Activated CD4-positive, alpha-beta T cell treated with anti-CD3 and anti-CD28 coated beads for 36 hours (primary cell): ENCODE results near the gene STARD10. TPM values are rescaled to one million over a fixed set of nuclear protein-coding genes. Genes with fewer than 3 reads are reported as not detected.

Experiments
- ATAC-seq: fragments of 200-7000 bp; cut with Tn5 transposase; one replicate; pipeline ENCODE4 v1.10.0; 2021; ENCODE audit warnings: mild to moderate bottlenecking, moderate library complexity
- CTCF ChIA-PET: fragments of 350-600 bp; sonication (Branson Sonifier 250); formaldehyde crosslinking; loops from one replicate; lab custom pipeline; 2021; ENCODE audit warnings: antibody characterized with exemption; lab: Charles Lee
- POLR2A ChIA-PET: fragments of 350-600 bp; sonication (Branson Sonifier 250); formaldehyde crosslinking; loops from one replicate; lab custom pipeline; 2021; ENCODE audit warnings: antibody characterized with exemption, inconsistent platforms; lab: Charles Lee
- DNase-seq: peaks from one replicate; pipeline ENCODE4 v3.0.0-alpha.2; 2020
- H3K27ac Mint-ChIP-seq: one replicate; pipeline ENCODE4 v1.8.0; 2021; ENCODE audit warnings: mixed read lengths
- H3K27me3 Mint-ChIP-seq: one replicate; pipeline ENCODE4 v1.8.0; 2021; ENCODE audit warnings: mixed read lengths
- H3K36me3 Mint-ChIP-seq: one replicate; pipeline ENCODE4 v1.8.0; 2021; ENCODE audit warnings: low read depth, mixed read lengths
- H3K4me1 Mint-ChIP-seq: one replicate; pipeline ENCODE4 v1.8.0; 2021; ENCODE audit warnings: mixed read lengths
- H3K4me3 Mint-ChIP-seq: one replicate; pipeline ENCODE4 v1.8.0; 2021; ENCODE audit warnings: mild to moderate bottlenecking, moderate library complexity, mixed read lengths
- H3K9me3 Mint-ChIP-seq: one replicate; pipeline ENCODE4 v1.8.0; 2021; ENCODE audit warnings: low read depth, mixed read lengths
- intact Hi-C, 2 experiments: fragments of 100-400 bp; cut with DNase I in 1 of 2; cut with micrococcal nuclease in 1 of 2; formaldehyde crosslinking; loops; one replicate each; pipeline versions ENCODE4 v1.14.2 to v1.15.1; 2022 to 2024; cut with DNase I, micrococcal nuclease
- total RNA-seq, 2 experiments: library from RNA; stranded (reverse); gene quantifications; one replicate each; pipeline ENCODE4 v1.2.3, GENCODE V29; 2021

Gene STARD10
- total RNA-seq, 2 experiments from 2014 or later: 8.3 to 12.9 TPM

DNA sequence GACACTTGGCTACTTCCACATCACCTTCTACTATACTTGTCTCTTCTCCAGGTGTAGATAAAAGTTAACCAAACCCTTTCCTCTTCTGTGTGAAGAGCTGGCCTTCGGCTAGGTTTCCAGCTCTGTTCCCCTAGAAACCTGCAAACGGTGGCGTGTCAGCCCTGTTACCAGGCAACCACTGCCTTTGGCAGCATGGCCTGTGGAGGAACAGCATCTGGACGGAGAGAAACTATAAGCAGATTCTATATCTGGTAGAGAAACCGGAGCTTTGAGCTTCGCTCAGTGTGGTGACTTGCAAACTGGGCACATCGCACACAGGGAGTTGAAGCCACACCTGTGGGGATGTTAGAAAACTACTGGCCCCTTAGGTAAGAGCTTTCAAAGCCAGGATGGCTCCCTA is 77.6 kb downstream of the STARD10 start:
- intact Hi-C loops: no loop called here
- no peak for ATAC-seq
- no peak for DNase-seq
- H3K27me3 Mint-ChIP-seq: no peaks in the 10 kb centered on the region
- peaks cover 40% of the 10 kb centered on the region for H3K4me1 Mint-ChIP-seq
- peaks cover 5% of the 10 kb centered on the region for H3K36me3 Mint-ChIP-seq
- no peak overlapping the region for H3K4me3 Mint-ChIP-seq
- POLR2A ChIA-PET: interaction anchor here (0.6 kb wide), 1 partner anchor 7 kb away, joined by 5 read pairs; no protein-coding TSS in a partner anchor
- no peaks in the 10 kb centered on the region for H3K9me3 Mint-ChIP-seq
- CTCF ChIA-PET: interaction anchor here (0.6 to 1.9 kb wide), 5 partner anchors 9 to 469 kb away, joined by 3 to 6 read pairs (median 3); no protein-coding TSS in a partner anchor
- H3K27ac Mint-ChIP-seq: no peak overlapping the region

DNA sequence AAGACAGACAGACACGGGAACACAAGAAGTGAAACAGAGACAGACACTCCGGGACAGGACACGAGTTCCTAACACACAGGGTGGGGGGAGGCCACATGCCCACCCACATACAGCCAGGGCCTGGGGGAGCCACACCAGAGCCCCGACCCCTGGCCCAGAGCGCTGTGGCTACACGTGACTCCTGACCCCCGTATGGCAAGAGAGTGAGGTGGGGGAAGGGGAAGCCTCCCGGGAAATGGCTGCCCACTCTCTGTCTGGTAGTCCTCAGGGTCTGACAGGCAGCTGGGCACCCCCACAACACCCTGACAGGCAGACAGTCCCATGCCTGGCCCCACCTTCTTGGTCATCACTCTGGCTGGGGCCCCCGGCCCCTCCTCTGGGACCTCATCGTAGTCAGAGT is 81.0 kb downstream of the STARD10 start:
- no peaks in the 10 kb centered on the region for H3K27me3 Mint-ChIP-seq
- DNase-seq (no peak), ATAC-seq (no peak)
- no peaks in the 10 kb centered on the region for H3K9me3 Mint-ChIP-seq
- H3K27ac Mint-ChIP-seq: no peak overlapping the region
- no peak overlapping the region for H3K4me3 Mint-ChIP-seq
- peaks cover 11% of the 10 kb centered on the region for H3K36me3 Mint-ChIP-seq
- intact Hi-C loops: no loop called here
- POLR2A ChIA-PET: no interaction called here
- peaks cover 12% of the 10 kb centered on the region for H3K4me1 Mint-ChIP-seq
- CTCF ChIA-PET: no interaction called here

GRCh38 chr11:72712168-72712751 is 81.6 kb downstream of the STARD10 start:
- H3K36me3 Mint-ChIP-seq: peaks cover 12% of the 10 kb centered on the region
- no peaks in the 10 kb centered on the region for H3K27me3 Mint-ChIP-seq
- ATAC-seq (no peak), DNase-seq (no peak)
- POLR2A ChIA-PET: no interaction called here
- H3K4me3 Mint-ChIP-seq: no peak overlapping the region
- intact Hi-C loops: no loop called here
- peaks cover 12% of the 10 kb centered on the region for H3K4me1 Mint-ChIP-seq
- no peak overlapping the region for H3K27ac Mint-ChIP-seq
- H3K9me3 Mint-ChIP-seq: no peaks in the 10 kb centered on the region
- CTCF ChIA-PET: no interaction called here

GRCh38 chr11:72711141-72711540 is 82.7 kb downstream of the STARD10 start:
- no peak for ATAC-seq
- DNase-seq: no peak
- POLR2A ChIA-PET: no interaction called here
- no peak overlapping the region for H3K27ac Mint-ChIP-seq
- H3K27me3 Mint-ChIP-seq: no peaks in the 10 kb centered on the region
- CTCF ChIA-PET: no interaction called here
- no peak overlapping the region for H3K4me3 Mint-ChIP-seq
- no peaks in the 10 kb centered on the region for H3K9me3 Mint-ChIP-seq
- intact Hi-C loops: no loop called here
- peaks cover 6% of the 10 kb centered on the region for H3K4me1 Mint-ChIP-seq
- H3K36me3 Mint-ChIP-seq: peaks cover 21% of the 10 kb centered on the region

DNA sequence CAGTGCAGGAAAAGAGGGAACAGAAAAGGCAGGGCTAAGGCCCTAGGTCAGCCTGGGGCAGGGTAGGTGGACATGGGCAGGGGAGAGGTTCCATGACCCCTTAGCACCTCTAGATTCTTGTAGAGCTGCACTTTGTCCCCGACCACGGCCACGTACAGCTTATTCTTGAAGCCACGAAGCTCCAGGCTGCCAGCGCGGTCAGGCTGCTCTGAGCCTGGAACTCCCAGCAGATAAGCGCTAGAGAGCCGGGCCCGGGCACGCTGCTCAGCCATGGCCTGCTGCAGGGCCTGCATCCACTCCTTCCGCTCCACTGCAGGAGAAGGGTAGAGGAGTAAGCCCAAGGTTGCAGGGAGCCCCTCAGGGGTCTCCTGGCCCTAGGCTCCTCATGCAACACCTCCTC is 83.6 kb downstream of the STARD10 start:
- ChIA-PET POLR2A (no interaction called here), CTCF (no interaction called here)
- H3K4me1 Mint-ChIP-seq: no peaks in the 10 kb centered on the region
- H3K27me3 Mint-ChIP-seq: no peaks in the 10 kb centered on the region
- H3K9me3 Mint-ChIP-seq: no peaks in the 10 kb centered on the region
- peaks cover 23% of the 10 kb centered on the region for H3K36me3 Mint-ChIP-seq
- intact Hi-C loops: no loop called here
- no peak overlapping the region for H3K27ac Mint-ChIP-seq
- DNase-seq (no peak), ATAC-seq (no peak)
- no peak overlapping the region for H3K4me3 Mint-ChIP-seq

DNA sequence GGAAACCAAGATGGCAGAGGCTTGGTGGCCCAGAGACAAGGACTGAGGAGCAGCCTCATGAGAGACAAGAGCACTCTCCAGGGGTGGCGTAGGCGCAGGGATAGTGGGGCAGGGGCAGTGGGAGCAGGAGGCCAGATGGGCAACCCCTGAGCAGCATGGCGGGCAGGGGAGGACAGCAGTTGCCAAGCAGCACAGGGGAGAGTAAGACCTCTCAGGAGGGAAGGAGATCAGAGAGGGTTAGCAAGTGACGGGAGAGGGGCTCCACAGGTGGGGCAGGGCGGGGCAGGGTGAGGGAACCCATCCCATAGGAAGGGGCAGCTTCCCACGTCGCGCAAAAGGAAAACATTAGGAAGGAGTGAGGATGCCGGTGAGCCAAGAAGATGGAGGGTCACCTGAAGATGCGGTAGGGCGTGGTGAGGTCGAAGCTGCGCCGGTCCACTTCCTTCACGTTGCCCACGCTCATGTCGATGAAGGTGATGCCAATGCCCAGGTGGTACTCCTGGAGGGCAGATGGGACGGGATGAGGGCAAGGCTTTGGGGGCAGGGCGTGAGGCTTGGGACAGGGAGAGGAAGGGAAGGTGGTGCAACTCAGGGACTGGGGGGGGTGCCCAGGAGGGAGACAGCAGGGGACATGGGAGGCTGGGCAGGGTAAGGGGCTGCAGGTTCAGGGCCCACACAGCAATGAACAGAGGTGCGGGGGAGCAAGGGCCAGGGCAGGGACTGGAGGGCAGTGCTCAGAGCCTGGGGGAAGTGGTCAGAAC is 84.2 kb downstream of the STARD10 start:
- DNase-seq (no peak), ATAC-seq (no peak)
- H3K27me3 Mint-ChIP-seq: no peaks in the 10 kb centered on the region
- CTCF ChIA-PET: no interaction called here
- no peaks in the 10 kb centered on the region for H3K4me1 Mint-ChIP-seq
- H3K4me3 Mint-ChIP-seq: no peak overlapping the region
- H3K9me3 Mint-ChIP-seq: no peaks in the 10 kb centered on the region
- no peak overlapping the region for H3K27ac Mint-ChIP-seq
- intact Hi-C loops: no loop called here
- H3K36me3 Mint-ChIP-seq: peaks cover 23% of the 10 kb centered on the region
- POLR2A ChIA-PET: interaction anchor here (0.6 kb wide), 1 partner anchor 7 kb away, joined by 5 read pairs; no protein-coding TSS in a partner anchor

- no peaks in the 10 kb centered on the region for H3K27me3 Mint-ChIP-seq
- H3K4me3 Mint-ChIP-seq: no peak overlapping the region
- peaks cover 23% of the 10 kb centered on the region for H3K36me3 Mint-ChIP-seq
- intact Hi-C loops: no loop called here
- ChIA-PET POLR2A (no interaction called here), CTCF (no interaction called here)
- no peak for ATAC-seq
- DNase-seq: no peak
- no peak overlapping the region for H3K27ac Mint-ChIP-seq
- H3K9me3 Mint-ChIP-seq: no peaks in the 10 kb centered on the region
- H3K4me1 Mint-ChIP-seq: no peaks in the 10 kb centered on the region
Measured at GRCh38 chr11:72707032-72707431, 86.8 kb downstream of the STARD10 start.

GRCh38 chr11:72706579-72706978 is 87.3 kb downstream of the STARD10 start:
- ATAC-seq (no peak), DNase-seq (no peak)
- CTCF ChIA-PET: no interaction called here
- H3K4me1 Mint-ChIP-seq: no peaks in the 10 kb centered on the region
- peak overlapping the region; percentile 42 for H3K27ac Mint-ChIP-seq
- intact Hi-C loops: no loop called here
- H3K27me3 Mint-ChIP-seq: no peaks in the 10 kb centered on the region
- no peak overlapping the region for H3K4me3 Mint-ChIP-seq
- no peaks in the 10 kb centered on the region for H3K9me3 Mint-ChIP-seq
- POLR2A ChIA-PET: no interaction called here
- H3K36me3 Mint-ChIP-seq: peaks cover 26% of the 10 kb centered on the region

- no peak overlapping the region for H3K27ac Mint-ChIP-seq
- CTCF ChIA-PET: no interaction called here
- no peak for DNase-seq
- H3K4me1 Mint-ChIP-seq: no peaks in the 10 kb centered on the region
- POLR2A ChIA-PET: no interaction called here
- intact Hi-C loops: no loop called here
- H3K36me3 Mint-ChIP-seq: peaks cover 29% of the 10 kb centered on the region
- H3K4me3 Mint-ChIP-seq: no peak overlapping the region
- no peaks in the 10 kb centered on the region for H3K27me3 Mint-ChIP-seq
- no peaks in the 10 kb centered on the region for H3K9me3 Mint-ChIP-seq
- no peak for ATAC-seq
Measured at GRCh38 chr11:72705442-72706365, 88.1 kb downstream of the STARD10 start.

DNA sequence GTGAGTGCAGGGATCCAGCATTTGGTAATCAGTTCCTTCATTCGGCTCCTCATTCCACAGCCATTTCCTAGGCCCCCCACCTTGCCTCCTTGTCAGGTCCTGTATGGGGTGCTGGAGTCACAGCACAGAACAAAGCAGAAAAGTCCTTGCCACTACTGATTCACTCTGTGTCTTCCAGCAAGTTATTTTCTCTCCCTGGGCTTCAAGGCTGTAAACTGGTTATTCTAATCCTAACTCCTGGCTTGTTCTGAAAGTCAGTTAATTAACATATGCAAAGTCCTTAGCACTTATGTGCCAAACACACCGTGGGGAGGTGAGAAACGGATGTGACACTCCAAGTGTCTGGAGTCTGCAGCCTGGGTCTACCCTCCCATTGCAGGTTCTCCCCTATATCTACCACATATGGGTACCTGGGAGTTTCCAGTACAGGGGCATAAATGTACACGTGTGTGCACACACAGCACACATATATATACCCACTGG is 89.0 kb downstream of the STARD10 start:
- Mint-ChIP-seq H3K36me3 (peaks cover 32% of the 10 kb centered on the region), H3K4me3 (no peak overlapping the region), H3K9me3 (no peaks in the 10 kb centered on the region), H3K27me3 (no peaks in the 10 kb centered on the region), H3K27ac (no peak overlapping the region), H3K4me1 (no peaks in the 10 kb centered on the region)
- intact Hi-C loops: no loop called here
- CTCF ChIA-PET: interaction anchor here (1.5 kb wide), 1 partner anchor 474 kb away, joined by 3 read pairs; no protein-coding TSS in a partner anchor
- ATAC-seq (no peak), DNase-seq (no peak)
- POLR2A ChIA-PET: no interaction called here
